Measurements from ENCODE around the gene XDH. TPM values are rescaled to one million over a fixed set of nuclear protein-coding genes. Genes with fewer than 3 reads are reported as not detected.

XDH gene
- total and polyA plus RNA-seq, 12 donors, result 0.01 to 0.16 (median 0.08) TPM; not detected in 7

- no peak for DNase-seq
- WGBS, 2 donors, result 73 to 77% methylated on average over 2 of the region's 2 CpGs
- Histone ChIP-seq H3K4me1 (peaks cover 0 to under 1% (median 0%) of the 10 kb centered on the region in 9 donors), H3K36me3 (no peaks in the 10 kb centered on the region), H3K4me3 (no peak overlapping the region), H3K27me3 (no peaks in the 10 kb centered on the region), H3K9me3 (no peaks in the 10 kb centered on the region), H3K27ac (no peak overlapping the region)
- intact Hi-C loops (cut with DNase I), result no loop called here
- ATAC-seq, result no peak
- TF ChIP-seq, protein P1, sequence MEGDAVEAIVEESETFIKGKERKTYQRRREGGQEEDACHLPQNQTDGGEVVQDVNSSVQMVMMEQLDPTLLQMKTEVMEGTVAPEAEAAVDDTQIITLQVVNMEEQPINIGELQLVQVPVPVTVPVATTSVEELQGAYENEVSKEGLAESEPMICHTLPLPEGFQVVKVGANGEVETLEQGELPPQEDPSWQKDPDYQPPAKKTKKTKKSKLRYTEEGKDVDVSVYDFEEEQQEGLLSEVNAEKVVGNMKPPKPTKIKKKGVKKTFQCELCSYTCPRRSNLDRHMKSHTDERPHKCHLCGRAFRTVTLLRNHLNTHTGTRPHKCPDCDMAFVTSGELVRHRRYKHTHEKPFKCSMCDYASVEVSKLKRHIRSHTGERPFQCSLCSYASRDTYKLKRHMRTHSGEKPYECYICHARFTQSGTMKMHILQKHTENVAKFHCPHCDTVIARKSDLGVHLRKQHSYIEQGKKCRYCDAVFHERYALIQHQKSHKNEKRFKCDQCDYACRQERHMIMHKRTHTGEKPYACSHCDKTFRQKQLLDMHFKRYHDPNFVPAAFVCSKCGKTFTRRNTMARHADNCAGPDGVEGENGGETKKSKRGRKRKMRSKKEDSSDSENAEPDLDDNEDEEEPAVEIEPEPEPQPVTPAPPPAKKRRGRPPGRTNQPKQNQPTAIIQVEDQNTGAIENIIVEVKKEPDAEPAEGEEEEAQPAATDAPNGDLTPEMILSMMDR (IDR thresholded peaks at IDR 0.05), result no peak
Measured at GRCh38 chr2:31373127-31373526, 41.4 kb downstream of the XDH start.

GRCh38 chr2:31372097-31372496, 42.4 kb downstream of the XDH start:
- intact Hi-C loops (cut with DNase I), result no loop called here
- Histone ChIP-seq H3K4me1 (no peaks in the 10 kb centered on the region), H3K9me3 (no peaks in the 10 kb centered on the region), H3K27ac (no peak overlapping the region), H3K27me3 (no peaks in the 10 kb centered on the region), H3K36me3 (no peaks in the 10 kb centered on the region), H3K4me3 (no peak overlapping the region)
- 86 to 87% methylated on average over 10 of the region's 10 CpGs for WGBS, 2 donors
- ATAC-seq (peak in 1 of 8 donors; percentile 10), DNase-seq (no peak)
- TF ChIP-seq, protein P1 (IDR thresholded peaks at IDR 0.05), result no peak

DNA sequence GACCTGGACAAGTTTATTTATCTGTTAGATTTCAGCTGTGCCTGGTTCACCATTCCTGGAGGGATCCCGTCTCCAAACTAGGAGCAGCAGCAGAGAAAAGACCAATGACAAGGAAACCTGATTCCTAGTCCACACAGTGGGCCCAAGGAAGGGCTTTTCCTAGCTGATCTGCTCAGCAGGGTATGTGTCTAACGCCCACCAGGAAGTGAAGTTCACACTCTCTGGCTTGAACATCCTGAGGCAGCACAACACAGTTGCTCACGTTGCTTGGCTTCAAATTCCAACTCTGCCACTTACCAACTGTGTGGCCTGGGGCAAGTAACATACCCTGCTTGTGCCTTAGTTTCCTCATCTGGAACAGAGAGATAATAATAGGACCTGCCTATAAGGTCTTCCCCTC, 42.9 kb downstream of the XDH start:
- intact Hi-C loops (cut with DNase I), result no loop called here
- H3K36me3 ChIP-seq, result no peaks in the 10 kb centered on the region
- no peak for ATAC-seq
- 48 to 55% methylated on average over 3 of the region's 3 CpGs for WGBS, 2 donors
- no peaks in the 10 kb centered on the region for H3K27me3 ChIP-seq
- no peak overlapping the region for H3K4me3 ChIP-seq
- H3K4me1 ChIP-seq, result no peaks in the 10 kb centered on the region
- H3K9me3 ChIP-seq, result no peaks in the 10 kb centered on the region
- TF ChIP-seq, protein P1 (IDR thresholded peaks at IDR 0.05), result no peak
- DNase-seq, result no peak
- no peak overlapping the region for H3K27ac ChIP-seq

GRCh38 chr2:31366733-31367132, 47.8 kb downstream of the XDH start:
- Histone ChIP-seq H3K27me3 (no peaks in the 10 kb centered on the region), H3K4me1 (no peaks in the 10 kb centered on the region), H3K27ac (no peak overlapping the region), H3K4me3 (no peak overlapping the region), H3K36me3 (no peaks in the 10 kb centered on the region), H3K9me3 (no peaks in the 10 kb centered on the region)
- intact Hi-C loops (cut with DNase I), result loop anchor here in 1 of 10 donors (5.0 kb wide), 1 partner anchor 951 kb away; no protein-coding TSS in a partner anchor
- WGBS, 2 donors, result 80 to 86% methylated on average over 4 of the region's 4 CpGs
- DNase-seq (no peak), ATAC-seq (no peak)
- TF ChIP-seq, protein P1 (IDR thresholded peaks at IDR 0.05), result no peak
